Caki2 (cell line): ENCODE results near the gene ALB. TPM values are rescaled to one million over a fixed set of nuclear protein-coding genes. Genes with fewer than 3 reads are reported as not detected.

Experiments
- DNase-seq: peaks from one replicate; pipeline ENCODE4 v3.0.0-alpha.2; 2015; ENCODE audit warnings: low read depth
- in situ Hi-C: cut with HindIII; loops from 2 replicates; pipeline ENCODE4 v1.10.0; 2016; ENCODE audit warnings: low sequenced_read_pairs, low pct_unique_long_range_greater_than_20kb, mixed read lengths
- total RNA-seq: library from RNA; depleted of rRNA; stranded (reverse); fragments of >200 nt; shearing (Covaris generic); gene quantifications from 2 replicates; pipeline ENCODE4 v1.2.3, GENCODE V29; 2014; ENCODE audit warnings: low replicate concordance

ALB gene
- total RNA-seq, 1 experiment from 2014 or later: not detected

GRCh38 chr4:73405138-73405537 is 1.1 kb downstream of the ALB start:
- in situ Hi-C loops: no loop called here
- DNase-seq: no peak

GRCh38 chr4:73406548-73406875 is 2.4 kb downstream of the ALB start:
- in situ Hi-C loops: no loop called here
- no peak for DNase-seq

GRCh38 chr4:73407227-73407673 is 3.2 kb downstream of the ALB start:
- no peak for DNase-seq

GRCh38 chr4:73408181-73408867 is 4.2 kb downstream of the ALB start:
- in situ Hi-C loops: no loop called here

More at GRCh38 chr4:73407227-73407673, 3.2 kb downstream of the ALB start:
- in situ Hi-C loops: no loop called here

GRCh38 chr4:73409012-73409862 is 5.2 kb downstream of the ALB start:
- no peak for DNase-seq
- in situ Hi-C loops: no loop called here

More at GRCh38 chr4:73408181-73408867, 4.2 kb downstream of the ALB start:
- no peak for DNase-seq

- DNase-seq: no peak
- in situ Hi-C loops: no loop called here
These were observed 6.0 kb downstream of the ALB start for GRCh38 chr4:73409978-73410548.

- no peak for DNase-seq
- in situ Hi-C loops: no loop called here
These were observed 7.0 kb downstream of the ALB start for GRCh38 chr4:73410916-73411730.

GRCh38 chr4:73411731-73412414 is 7.8 kb downstream of the ALB start:
- in situ Hi-C loops: no loop called here
- no peak for DNase-seq

GRCh38 chr4:73413294-73413755 is 9.2 kb downstream of the ALB start:
- in situ Hi-C loops: no loop called here
- DNase-seq: no peak

GRCh38 chr4:73414936-73415271 is 10.8 kb downstream of the ALB start:
- DNase-seq: no peak
- in situ Hi-C loops: no loop called here

- in situ Hi-C loops: no loop called here
- no peak for DNase-seq
These were observed 11.7 kb downstream of the ALB start for GRCh38 chr4:73415807-73416238.

- DNase-seq: no peak
- in situ Hi-C loops: no loop called here
These were observed 12.5 kb downstream of the ALB start for GRCh38 chr4:73416423-73417087.

- DNase-seq: no peak
- in situ Hi-C loops: no loop called here
These were observed 13.3 kb downstream of the ALB start for GRCh38 chr4:73417342-73417741.

GRCh38 chr4:73417973-73418372 is 13.9 kb downstream of the ALB start:
- in situ Hi-C loops: no loop called here
- DNase-seq: peak; percentile 6

GRCh38 chr4:73418677-73419076 is 14.6 kb downstream of the ALB start:
- DNase-seq: no peak
- in situ Hi-C loops: no loop called here

GRCh38 chr4:73419106-73420038 is 15.3 kb downstream of the ALB start:
- in situ Hi-C loops: no loop called here
- no peak for DNase-seq
